ENCODE measurements around the gene CRACDL.

CRACDL gene

GRCh38 chr2:98866033-98866432 is 70.0 kb downstream of the CRACDL start:
- TF ChIP-seq CTCF (conservative IDR thresholded peaks at IDR 0.05; ENCODE audit: low read depth, low read length): no peak
- no peak for DNase-seq (ENCODE audit: low read depth)
- H3K4me3 ChIP-seq (ENCODE audit: low read depth, low read length): no peak overlapping the region

GRCh38 chr2:98861601-98862000 is 74.4 kb downstream of the CRACDL start:
- no peak for TF ChIP-seq CTCF (conservative IDR thresholded peaks at IDR 0.05; ENCODE audit: low read depth, low read length)
- no peak for DNase-seq (ENCODE audit: low read depth)
- H3K4me3 ChIP-seq (ENCODE audit: low read depth, low read length): no peak overlapping the region

- DNase-seq (ENCODE audit: low read depth): no peak
- TF ChIP-seq CTCF (conservative IDR thresholded peaks at IDR 0.05; ENCODE audit: low read depth, low read length): no peak
- H3K4me3 ChIP-seq (ENCODE audit: low read depth, low read length): no peak overlapping the region
Measured at GRCh38 chr2:98859323-98859722, 76.7 kb downstream of the CRACDL start.

- TF ChIP-seq CTCF (conservative IDR thresholded peaks at IDR 0.05; ENCODE audit: low read depth, low read length): no peak
- no peak overlapping the region for H3K4me3 ChIP-seq (ENCODE audit: low read depth, low read length)
- DNase-seq (ENCODE audit: low read depth): no peak
Measured at GRCh38 chr2:98857001-98857400, 79.0 kb downstream of the CRACDL start.

- DNase-seq (ENCODE audit: low read depth): no peak
- no peak overlapping the region for H3K4me3 ChIP-seq (ENCODE audit: low read depth, low read length)
- no peak for TF ChIP-seq CTCF (conservative IDR thresholded peaks at IDR 0.05; ENCODE audit: low read depth, low read length)
Measured at GRCh38 chr2:98854682-98855081, 81.3 kb downstream of the CRACDL start.

GRCh38 chr2:98852932-98853331 is 83.1 kb downstream of the CRACDL start:
- no peak for TF ChIP-seq CTCF (conservative IDR thresholded peaks at IDR 0.05; ENCODE audit: low read depth, low read length)
- no peak overlapping the region for H3K4me3 ChIP-seq (ENCODE audit: low read depth, low read length)
- DNase-seq (ENCODE audit: low read depth): no peak

- no peak for DNase-seq (ENCODE audit: low read depth)
- TF ChIP-seq CTCF (conservative IDR thresholded peaks at IDR 0.05; ENCODE audit: low read depth, low read length): no peak
- no peak overlapping the region for H3K4me3 ChIP-seq (ENCODE audit: low read depth, low read length)
Measured at GRCh38 chr2:98850074-98850473, 86.0 kb downstream of the CRACDL start.
